Measurements from ENCODE around the gene CAMKK1. TPM values are rescaled to one million over a fixed set of nuclear protein-coding genes. Genes with fewer than 3 reads are reported as not detected.
A peak's percentile ranks its signal among the peaks of the same experiment; 100 is the strongest.

Gene CAMKK1
- total and polyA plus RNA-seq, 2 of the 4 experiments (the other 2 are of a cell fraction) = 4.1 to 8.2 TPM

DNA sequence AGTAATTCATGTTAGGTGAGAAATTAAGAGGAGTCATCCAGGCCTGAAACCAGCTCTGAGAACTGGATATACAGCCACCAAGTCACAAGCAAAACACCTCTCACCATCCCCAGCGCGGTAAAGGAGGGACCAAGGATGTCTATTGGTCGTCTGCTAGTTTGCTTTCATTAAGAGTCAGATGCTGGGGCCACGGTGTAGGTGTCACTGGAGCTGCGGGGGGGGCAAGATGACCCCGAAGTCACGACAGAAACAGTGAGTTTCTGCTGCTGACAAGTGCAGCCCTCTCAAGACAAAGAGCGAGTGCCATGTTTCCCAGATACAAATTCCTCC is 47.6 kb downstream of the CAMKK1 start:
- peak overlapping the region; percentile 57; the same call in 1 of the 2 replicates for H3K4ac ChIP-seq (ENCODE audit: low read depth, low read length)
- peaks cover 20 to 37% of the 10 kb centered on the region in 2 experiments for H3K79me1 ChIP-seq (ENCODE audit: low read depth in 1 of 2, low read length in 2 of 2)
- peak overlapping the region; percentile 29; the same call in 1 of the 2 replicates for H2AK5ac ChIP-seq (ENCODE audit: low read depth, low read length)
- ChIA-PET POLR2A (ENCODE audit: unreplicated experiment) (interaction anchor here (0.7 kb wide), 2 partner anchors 72 to 110 kb away, joined by 3 read pairs; no protein-coding TSS in a partner anchor), CTCF (interaction anchor here (1.6 to 3.2 kb wide), 6 partner anchors 11 to 114 kb away, joined by 3 to 18 read pairs (median 8); no protein-coding TSS in a partner anchor)
- H3K4me2 ChIP-seq (ENCODE audit: low read depth, low read length) = peak overlapping the region; percentile 97
- no TSS peak for BruUV-seq (replicated peaks)
- DNase-seq = no peak
- peaks cover 3% of the 10 kb centered on the region for H3K4me1 ChIP-seq (ENCODE audit: control insufficient read depth, insufficient read depth, low read length)
- no peak for TF ChIP-seq MAZ (IDR thresholded peaks at IDR 0.05; ENCODE audit: borderline replicate concordance, low read depth, low read length)
- no peak for TF ChIP-seq CHD1 (IDR thresholded peaks at IDR 0.05; ENCODE audit: low read depth, low read length)
- TF ChIP-seq, protein P1, sequence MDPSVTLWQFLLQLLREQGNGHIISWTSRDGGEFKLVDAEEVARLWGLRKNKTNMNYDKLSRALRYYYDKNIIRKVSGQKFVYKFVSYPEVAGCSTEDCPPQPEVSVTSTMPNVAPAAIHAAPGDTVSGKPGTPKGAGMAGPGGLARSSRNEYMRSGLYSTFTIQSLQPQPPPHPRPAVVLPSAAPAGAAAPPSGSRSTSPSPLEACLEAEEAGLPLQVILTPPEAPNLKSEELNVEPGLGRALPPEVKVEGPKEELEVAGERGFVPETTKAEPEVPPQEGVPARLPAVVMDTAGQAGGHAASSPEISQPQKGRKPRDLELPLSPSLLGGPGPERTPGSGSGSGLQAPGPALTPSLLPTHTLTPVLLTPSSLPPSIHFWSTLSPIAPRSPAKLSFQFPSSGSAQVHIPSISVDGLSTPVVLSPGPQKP (IDR thresholded peaks at IDR 0.05; ENCODE audit: borderline replicate concordance, low read depth, low read length) = no peak
- no peak for TF ChIP-seq CTCF (conservative IDR thresholded peaks at IDR 0.05; ENCODE audit: low read depth, low read length)
- no peak for TF ChIP-seq CEBPB (IDR thresholded peaks at IDR 0.05; ENCODE audit: low read depth, low read length)
- no peak for TF ChIP-seq BHLHE40 (IDR thresholded peaks at IDR 0.05; ENCODE audit: low read depth, low read length)
- TF ChIP-seq NFE2L2 (IDR thresholded peaks at IDR 0.05; ENCODE audit: low read depth, low read length) = no peak
- no peak for TF ChIP-seq MAFK (IDR thresholded peaks at IDR 0.05; ENCODE audit: low read depth, low read length)
- TF ChIP-seq RCOR1 (IDR thresholded peaks at IDR 0.05; ENCODE audit: insufficient replicate concordance, low read length) = no peak
- TF ChIP-seq POLR2A (IDR thresholded peaks at IDR 0.05; ENCODE audit: low read depth, low read length) = no peak
- TF ChIP-seq SMC3 (IDR thresholded peaks at IDR 0.05; ENCODE audit: low read depth, low read length) = no peak
- no peak for TF ChIP-seq RAD21 (IDR thresholded peaks at IDR 0.05; ENCODE audit: low read length)
- no peak for TF ChIP-seq USF2 (IDR thresholded peaks at IDR 0.05; ENCODE audit: low read depth, low read length)
- H3K9ac ChIP-seq (ENCODE audit: low read depth, low read length) = peak overlapping the region; percentile 95
- 0% methylated on average over 5 of the region's 8 CpGs; no CpG with 5 or more reads in 1 of the 2 experiments for WGBS, 2 experiments (ENCODE audit: extremely low coverage in 2 of 2, insufficient read length in 1 of 2)
- H3K27me3 ChIP-seq (ENCODE audit: control insufficient read depth, insufficient read depth, low read length) = peaks cover 2% of the 10 kb centered on the region; the same call in 1 of the 2 replicates
- no peak overlapping the region for H2BK120ac ChIP-seq (ENCODE audit: low read depth, low read length)
- H4K91ac ChIP-seq (ENCODE audit: insufficient read depth, low read depth, low read length) = peak overlapping the region; percentile 28
- dilution Hi-C loops (cut with HindIII; ENCODE audit: low sequenced_read_pairs, unreplicated experiment) = no loop called here
- no peak overlapping the region for H3K18ac ChIP-seq (ENCODE audit: low read depth, low read length)
- peak overlapping the region; percentile 98 for H2AFZ ChIP-seq (replicated peaks; ENCODE audit: low read length, poor library complexity)
- H4K5ac ChIP-seq (ENCODE audit: low read depth, low read length) = no peak overlapping the region
- H3K36me3 ChIP-seq (ENCODE audit: control insufficient read depth, insufficient read depth, low read length) = peaks cover 14% of the 10 kb centered on the region
- H3K9me3 ChIP-seq (ENCODE audit: control insufficient read depth, insufficient read depth, low read length) = no peaks in the 10 kb centered on the region
- H4K8ac ChIP-seq (ENCODE audit: low read depth in 2 of 2, low read length in 2 of 2) = peak overlapping the region in 1 of 2 experiments; percentile 38; a peak in 1 of 4 replicates
- H3K27ac ChIP-seq (ENCODE audit: insufficient read depth, low read length) = peak overlapping the region; percentile 95
- H3K56ac ChIP-seq (ENCODE audit: extremely low read depth, insufficient read depth, low read length) = peak overlapping the region; percentile 13; the same call in 1 of the 2 replicates
- peak overlapping the region; percentile 35 for H2AK9ac ChIP-seq (replicated peaks; ENCODE audit: low read depth, low read length, poor library complexity)
- H2BK15ac ChIP-seq (ENCODE audit: low read depth, low read length) = no peak overlapping the region
- intact Hi-C loops (cut with micrococcal nuclease) = no loop called here
- peak overlapping the region; percentile 84 for H2BK5ac ChIP-seq (ENCODE audit: low read depth, low read length, poor library complexity, severe bottlenecking)
- in situ Hi-C loops (cut with MboI; ENCODE audit: low sequenced_read_pairs) = no loop called here
- H3K4me3 ChIP-seq (ENCODE audit: insufficient read depth, low read depth, low read length) = peak overlapping the region; percentile 88
- H3K9me1 ChIP-seq (ENCODE audit: insufficient read depth, low read length) = peaks cover 9% of the 10 kb centered on the region; the same call in 1 of the 2 replicates
- no peak overlapping the region for H2BK20ac ChIP-seq (ENCODE audit: low read depth, low read length)
- H3K14ac ChIP-seq (replicated peaks; ENCODE audit: low read depth, low read length) = peak overlapping the region; percentile 30; the same call in 1 of the 2 replicates
- peaks cover 13% of the 10 kb centered on the region; the same call in 1 of the 2 replicates for H4K20me1 ChIP-seq (ENCODE audit: insufficient read depth, low read length)
- peak overlapping the region; percentile 41 for H3K23ac ChIP-seq (ENCODE audit: low read depth, low read length)
- ATAC-seq (ENCODE audit: low read depth) = peak; percentile 2
